ENCODE results near the gene ECD.

ECD gene

GRCh38 chr10:73095481-73096021 is 72.3 kb downstream of the ECD start:
- TF ChIP-seq, protein P1, sequence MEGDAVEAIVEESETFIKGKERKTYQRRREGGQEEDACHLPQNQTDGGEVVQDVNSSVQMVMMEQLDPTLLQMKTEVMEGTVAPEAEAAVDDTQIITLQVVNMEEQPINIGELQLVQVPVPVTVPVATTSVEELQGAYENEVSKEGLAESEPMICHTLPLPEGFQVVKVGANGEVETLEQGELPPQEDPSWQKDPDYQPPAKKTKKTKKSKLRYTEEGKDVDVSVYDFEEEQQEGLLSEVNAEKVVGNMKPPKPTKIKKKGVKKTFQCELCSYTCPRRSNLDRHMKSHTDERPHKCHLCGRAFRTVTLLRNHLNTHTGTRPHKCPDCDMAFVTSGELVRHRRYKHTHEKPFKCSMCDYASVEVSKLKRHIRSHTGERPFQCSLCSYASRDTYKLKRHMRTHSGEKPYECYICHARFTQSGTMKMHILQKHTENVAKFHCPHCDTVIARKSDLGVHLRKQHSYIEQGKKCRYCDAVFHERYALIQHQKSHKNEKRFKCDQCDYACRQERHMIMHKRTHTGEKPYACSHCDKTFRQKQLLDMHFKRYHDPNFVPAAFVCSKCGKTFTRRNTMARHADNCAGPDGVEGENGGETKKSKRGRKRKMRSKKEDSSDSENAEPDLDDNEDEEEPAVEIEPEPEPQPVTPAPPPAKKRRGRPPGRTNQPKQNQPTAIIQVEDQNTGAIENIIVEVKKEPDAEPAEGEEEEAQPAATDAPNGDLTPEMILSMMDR (IDR thresholded peaks at IDR 0.05; ENCODE audit: low read depth, low read length): no peak
- peak overlapping the region; percentile 99 for H3K4me3 ChIP-seq (ENCODE audit: low read depth, low read length)
- peak; percentile 81 for DNase-seq (ENCODE audit: low read depth, low spot score)
- in situ Hi-C loops (cut with HindIII; ENCODE audit: low sequenced_read_pairs): no loop called here

- in situ Hi-C loops (cut with HindIII; ENCODE audit: low sequenced_read_pairs): no loop called here
- peak; percentile 22 for DNase-seq (ENCODE audit: low read depth, low spot score)
- peak overlapping the region; percentile 99 for H3K4me3 ChIP-seq (ENCODE audit: low read depth, low read length)
- TF ChIP-seq, protein P1 (IDR thresholded peaks at IDR 0.05; ENCODE audit: low read depth, low read length): no peak
These were observed 72.8 kb downstream of the ECD start for GRCh38 chr10:73094986-73095480.

DNA sequence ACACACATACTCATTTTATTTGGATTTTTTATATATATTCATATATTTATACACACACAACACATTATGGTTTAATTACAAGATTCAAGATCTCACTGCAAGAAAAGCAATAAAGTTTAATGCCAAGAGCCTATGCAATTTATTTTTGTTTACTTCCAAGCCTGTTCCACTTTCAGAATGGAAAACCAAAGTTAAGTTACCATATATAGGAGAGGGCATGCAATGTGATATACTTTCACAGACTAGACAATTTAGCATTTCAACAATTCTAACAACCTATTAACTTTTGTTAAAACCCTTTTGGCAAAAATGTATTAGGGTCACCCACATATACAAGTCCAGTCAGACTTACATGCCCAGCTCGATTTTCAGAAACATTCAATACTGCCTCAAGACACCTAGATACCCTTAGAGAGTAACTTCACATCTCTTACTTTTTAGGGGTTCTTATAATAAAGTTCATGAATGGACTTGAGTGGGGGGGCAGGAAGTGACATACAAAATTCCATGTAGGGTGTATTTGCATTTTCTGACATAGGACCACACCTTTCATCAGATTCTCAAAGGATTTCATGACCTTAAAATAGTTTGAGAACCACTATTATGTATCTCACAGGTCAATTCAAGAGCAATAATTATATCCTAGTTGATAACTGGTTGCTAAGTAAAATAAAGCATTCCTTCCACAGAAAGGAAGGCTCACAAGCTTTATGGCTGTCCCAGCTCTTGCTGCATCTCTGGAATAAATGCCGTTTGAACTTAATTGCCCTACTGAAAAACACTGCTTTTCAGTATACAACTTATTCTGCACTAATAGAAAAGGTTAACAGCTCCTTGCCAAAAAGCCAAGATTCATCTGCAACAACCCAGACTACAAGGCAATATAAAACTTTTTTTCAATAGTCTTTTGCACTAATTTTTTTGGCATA is 73.6 kb downstream of the ECD start:
- TF ChIP-seq, protein P1 (IDR thresholded peaks at IDR 0.05; ENCODE audit: low read depth, low read length): no peak
- peak; percentile 35 for DNase-seq (ENCODE audit: low read depth, low spot score)
- peak overlapping the region; percentile 99 for H3K4me3 ChIP-seq (ENCODE audit: low read depth, low read length)

GRCh38 chr10:73092830-73093229 is 75.0 kb downstream of the ECD start:
- no peak overlapping the region for H3K4me3 ChIP-seq (ENCODE audit: low read depth, low read length)

More for the DNA sequence above, 73.6 kb downstream of the ECD start:
- in situ Hi-C loops (cut with HindIII; ENCODE audit: low sequenced_read_pairs): no loop called here

DNA sequence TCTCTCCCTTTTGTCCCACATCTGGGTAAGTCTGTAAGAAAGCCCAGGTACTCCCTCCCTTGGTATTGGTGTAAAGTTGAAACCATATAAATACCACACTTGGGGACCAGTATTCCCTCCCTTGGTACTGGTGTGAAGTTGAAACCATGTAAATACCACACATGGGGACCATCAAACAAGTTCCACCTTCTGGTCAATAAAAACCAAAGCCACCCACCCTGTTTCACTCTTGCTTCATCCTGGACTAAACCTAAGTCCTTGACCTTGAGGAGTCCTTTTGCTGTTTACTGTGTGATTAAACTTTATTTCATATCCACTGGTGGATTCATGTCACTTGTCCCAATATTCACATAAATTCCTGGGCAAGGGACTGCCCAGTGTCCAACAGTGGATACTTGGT is 79.5 kb downstream of the ECD start:
- no peak overlapping the region for H3K4me3 ChIP-seq (ENCODE audit: low read depth, low read length)
- in situ Hi-C loops (cut with HindIII; ENCODE audit: low sequenced_read_pairs): no loop called here
- no peak for DNase-seq (ENCODE audit: low read depth, low spot score)
- TF ChIP-seq, protein P1 (IDR thresholded peaks at IDR 0.05; ENCODE audit: low read depth, low read length): no peak

More at GRCh38 chr10:73092830-73093229, 75.0 kb downstream of the ECD start:
- DNase-seq (ENCODE audit: low read depth, low spot score): no peak
- in situ Hi-C loops (cut with HindIII; ENCODE audit: low sequenced_read_pairs): no loop called here
- TF ChIP-seq, protein P1 (IDR thresholded peaks at IDR 0.05; ENCODE audit: low read depth, low read length): no peak

GRCh38 chr10:73086816-73087215 is 81.0 kb downstream of the ECD start:
- TF ChIP-seq, protein P1 (IDR thresholded peaks at IDR 0.05; ENCODE audit: low read depth, low read length): no peak
- in situ Hi-C loops (cut with HindIII; ENCODE audit: low sequenced_read_pairs): no loop called here
- no peak for DNase-seq (ENCODE audit: low read depth, low spot score)
- H3K4me3 ChIP-seq (ENCODE audit: low read depth, low read length): no peak overlapping the region

Data from astrocyte of the spinal cord (primary cell).